Measurements from ENCODE around the gene EML5.

Gene EML5

DNA sequence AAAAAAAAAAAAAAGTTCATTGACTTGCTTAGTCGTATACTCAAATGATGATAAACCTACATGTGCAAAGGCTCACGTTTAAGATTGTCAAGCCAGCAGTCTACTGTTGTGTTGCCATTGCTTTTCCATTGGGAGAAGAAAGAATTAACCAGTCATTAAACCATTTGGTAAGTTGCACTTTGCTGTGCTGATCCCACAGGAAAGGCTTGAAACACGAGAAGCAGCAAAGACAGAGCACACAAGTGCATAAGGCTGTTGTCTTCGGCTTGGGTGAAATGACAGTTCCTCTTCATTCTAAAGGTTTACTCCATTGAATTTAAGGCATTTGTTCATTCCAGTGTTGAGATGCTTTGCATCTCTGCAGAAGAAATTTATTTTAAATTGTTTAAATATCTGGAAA, 179.8 kb downstream of the EML5 start:
- DNase-seq: no peak

GRCh38 chr14:88611878-88612277, 180.9 kb downstream of the EML5 start:
- no peak for DNase-seq

DNA sequence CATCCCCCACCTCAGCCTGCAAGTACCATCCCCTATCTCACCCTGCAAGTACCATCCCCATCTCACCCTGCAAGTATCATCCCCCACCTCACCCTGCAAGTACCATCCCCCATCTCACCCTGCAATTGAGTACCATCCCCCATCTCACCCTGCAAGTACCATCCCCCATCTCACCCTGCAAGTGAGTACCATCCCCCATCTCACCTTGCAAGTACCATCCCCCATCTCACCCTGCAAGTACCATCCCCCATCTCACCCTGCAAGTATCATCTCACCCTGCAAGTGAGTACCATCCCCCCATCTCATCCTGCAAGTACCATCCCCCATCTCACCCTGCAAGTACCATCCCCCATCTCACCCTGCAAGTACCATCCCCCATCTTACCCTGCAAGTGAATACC, 184.9 kb downstream of the EML5 start:
- DNase-seq: no peak

DNA sequence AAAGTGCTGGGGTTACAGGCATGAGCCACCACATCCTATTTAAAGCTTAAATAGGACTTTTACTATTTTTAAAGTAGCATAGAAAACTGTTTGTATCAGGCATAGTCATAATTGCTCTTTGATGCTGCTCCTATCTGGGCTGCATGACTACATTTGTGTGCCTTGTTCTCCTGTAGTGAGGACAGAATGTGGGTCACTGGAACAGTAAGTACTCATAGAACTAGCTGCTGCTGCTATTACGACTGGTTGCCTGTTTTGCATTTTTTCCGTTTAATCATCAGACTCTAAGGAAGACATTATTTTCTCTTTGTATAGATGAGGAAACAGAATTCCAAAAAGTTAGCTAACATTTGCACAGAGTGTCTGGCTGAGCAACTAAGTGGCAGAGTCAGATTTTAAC, 187.2 kb downstream of the EML5 start:
- no peak for DNase-seq

DNA sequence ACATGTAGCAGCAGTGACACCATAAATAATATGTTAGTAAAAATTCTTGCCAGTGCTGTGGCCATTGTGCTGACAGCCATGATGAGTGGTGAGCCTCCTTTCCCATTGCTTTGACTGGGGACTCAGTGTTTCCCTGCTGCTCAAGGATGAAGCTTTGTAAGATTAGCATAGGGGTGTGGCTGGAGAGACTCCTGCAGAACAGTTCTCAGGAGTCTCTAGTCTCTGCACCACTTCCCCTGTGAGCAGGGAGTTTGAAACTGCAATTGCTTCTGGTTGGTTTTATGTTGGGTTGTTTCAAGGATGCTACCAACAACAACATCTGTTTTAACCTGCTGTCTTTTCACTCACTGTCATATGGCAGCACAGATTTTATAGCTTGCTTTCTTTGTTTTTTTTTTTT, 188.5 kb downstream of the EML5 start:
- DNase-seq: no peak

DNA sequence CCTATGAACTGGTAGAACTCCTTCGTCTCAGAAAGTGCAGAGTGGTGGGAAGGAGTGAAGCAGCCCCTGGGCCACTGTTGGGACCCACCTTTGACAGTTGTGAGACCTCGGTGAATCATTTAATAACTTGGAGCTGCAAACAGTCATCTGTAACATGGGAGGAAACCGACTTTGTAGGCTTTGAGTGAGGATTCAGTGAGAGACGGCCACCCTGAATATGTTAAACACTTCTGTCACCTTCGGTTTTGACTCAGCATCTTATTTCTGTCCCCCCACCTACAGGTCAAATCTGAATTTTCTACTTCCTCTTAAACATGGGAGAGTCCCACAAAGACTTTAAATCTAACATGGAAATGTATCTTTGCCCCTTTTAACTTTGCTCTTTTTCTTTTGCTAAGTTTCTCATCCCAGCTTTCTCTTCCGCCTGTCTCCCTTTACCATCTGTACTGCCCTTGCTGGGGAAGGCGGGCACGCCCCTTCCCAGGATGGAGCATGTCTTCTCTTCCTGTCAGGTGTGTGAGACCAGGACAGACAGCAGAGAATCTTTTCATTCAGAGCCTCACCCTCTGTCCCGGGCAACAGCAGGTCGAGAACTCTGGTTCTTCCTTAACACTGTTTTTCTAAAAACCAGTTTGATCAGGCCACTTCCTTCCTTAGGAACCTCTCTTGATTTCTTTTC, 192.9 kb downstream of the EML5 start:
- peak in 1 of 5 donors; percentile 78 for DNase-seq

DNA sequence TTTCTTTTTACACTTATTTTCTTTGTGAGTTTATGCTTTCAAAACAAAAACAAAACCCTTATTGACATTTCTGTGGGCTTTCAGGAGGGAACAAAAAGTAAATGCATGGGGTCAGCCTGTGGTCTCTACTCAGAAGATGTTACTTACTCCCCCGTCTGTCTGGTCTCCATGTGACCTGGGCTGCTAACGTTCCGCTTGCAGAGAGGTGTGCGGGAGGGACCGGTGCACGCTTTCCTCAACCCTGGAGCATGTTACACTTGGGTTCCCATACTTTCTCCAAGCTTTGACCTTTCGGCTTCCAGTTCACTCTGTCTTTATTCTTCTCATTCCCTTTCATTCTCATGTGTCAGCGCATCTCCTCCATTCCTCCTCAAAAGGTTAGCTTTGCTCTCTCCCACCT, 193.4 kb downstream of the EML5 start:
- DNase-seq: no peak

GRCh38 chr14:88598097-88598675, 194.6 kb downstream of the EML5 start:
- no peak for DNase-seq

DNA sequence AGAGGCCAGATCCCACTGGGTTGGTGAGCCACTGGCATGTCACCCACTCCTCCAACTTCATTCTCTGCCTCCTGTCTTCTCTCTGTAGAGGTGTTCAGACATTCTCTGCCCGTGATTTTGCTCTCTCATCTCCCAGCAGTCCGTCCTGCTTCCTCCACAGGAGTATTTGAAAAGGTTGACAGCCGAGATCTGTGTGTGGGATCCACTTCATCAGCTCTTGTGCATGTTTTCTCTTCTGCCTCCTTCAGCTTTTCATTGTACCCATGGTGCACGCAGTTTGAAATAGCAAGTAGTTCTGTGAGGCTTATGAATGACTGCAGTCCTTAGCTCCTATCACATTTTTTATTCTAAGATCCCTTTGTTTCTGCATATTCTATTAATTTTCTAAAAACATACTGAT, 195.2 kb downstream of the EML5 start:
- no peak for DNase-seq

DNA sequence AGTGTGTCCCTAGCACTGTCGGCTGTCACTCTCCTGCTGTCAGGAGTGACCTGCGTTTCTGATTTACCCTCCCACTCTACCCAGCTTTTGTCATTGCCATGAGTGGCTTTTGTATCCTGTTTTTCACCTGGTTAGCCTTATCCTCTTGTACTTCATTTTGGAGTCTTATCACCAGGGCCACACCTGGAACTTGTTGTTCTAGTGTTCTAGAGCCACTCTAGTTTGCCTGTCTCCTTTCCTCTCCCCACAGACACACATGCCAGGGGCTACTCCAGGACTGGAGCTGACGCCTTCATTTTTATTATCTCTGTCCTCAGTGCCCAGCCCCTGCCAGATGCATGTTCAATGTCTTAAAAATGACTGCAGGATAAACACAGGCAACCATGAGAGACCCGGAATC, 195.7 kb downstream of the EML5 start:
- no peak for DNase-seq

DNA sequence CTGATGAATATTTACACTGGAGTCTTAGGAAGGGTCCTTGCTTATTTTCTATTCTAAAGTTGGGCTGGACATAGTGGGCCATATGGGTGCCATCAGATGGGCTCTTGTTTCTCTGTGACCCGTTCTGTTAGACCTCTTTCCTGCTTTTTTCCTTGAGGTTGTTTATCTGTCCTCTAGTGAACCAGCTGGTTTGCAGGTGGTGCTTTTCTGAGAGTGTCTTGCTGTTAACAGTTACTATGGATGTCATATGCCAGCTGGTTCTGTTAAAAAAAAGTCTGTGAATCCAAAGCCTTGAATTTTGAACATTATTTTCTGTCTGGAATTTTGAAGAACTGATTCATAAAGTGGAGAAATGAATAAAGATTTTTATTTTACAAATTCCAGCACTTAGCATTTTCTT, 200.7 kb downstream of the EML5 start:
- no peak for DNase-seq

DNA sequence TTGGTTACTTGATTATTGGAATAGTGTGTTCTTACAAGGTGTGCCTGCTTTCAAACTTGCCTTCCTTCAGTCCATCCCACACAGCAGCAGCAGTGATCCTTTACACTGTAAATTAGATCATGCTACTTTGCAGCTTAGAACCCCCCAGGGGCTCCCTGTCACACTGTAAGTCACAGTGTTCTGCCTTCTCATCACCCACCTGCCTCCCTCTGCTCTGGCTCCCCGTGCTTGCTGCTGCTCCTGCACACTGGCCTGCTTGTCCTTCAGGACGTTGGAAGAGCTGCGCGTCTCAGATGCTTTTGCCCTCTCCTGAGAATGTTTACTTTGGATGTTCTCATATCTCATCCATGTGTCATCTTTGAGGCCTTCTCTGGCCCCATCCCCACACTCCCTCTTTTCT, 202.6 kb downstream of the EML5 start:
- DNase-seq: no peak

- no peak for DNase-seq
Observed at GRCh38 chr14:88588081-88588480, 204.7 kb downstream of the EML5 start.

DNA sequence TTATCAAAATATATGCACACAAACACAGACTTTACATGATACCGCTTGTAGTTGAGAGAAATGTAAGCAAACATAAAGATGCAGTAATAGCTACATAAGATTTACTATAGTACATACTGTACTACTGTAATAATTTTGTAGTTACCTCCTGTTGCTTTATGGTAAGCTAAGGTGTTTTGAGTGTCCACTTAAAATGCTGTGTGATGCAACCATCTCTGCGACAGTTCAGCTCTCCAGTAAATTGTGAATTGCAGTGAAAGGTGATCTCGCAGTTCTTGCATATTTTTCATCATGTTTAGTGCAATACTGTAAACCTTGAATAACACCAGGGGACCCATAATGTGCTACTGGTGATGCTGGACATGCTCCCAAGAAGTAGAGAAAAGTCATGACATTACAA, 208.3 kb downstream of the EML5 start:
- no peak for DNase-seq

DNA sequence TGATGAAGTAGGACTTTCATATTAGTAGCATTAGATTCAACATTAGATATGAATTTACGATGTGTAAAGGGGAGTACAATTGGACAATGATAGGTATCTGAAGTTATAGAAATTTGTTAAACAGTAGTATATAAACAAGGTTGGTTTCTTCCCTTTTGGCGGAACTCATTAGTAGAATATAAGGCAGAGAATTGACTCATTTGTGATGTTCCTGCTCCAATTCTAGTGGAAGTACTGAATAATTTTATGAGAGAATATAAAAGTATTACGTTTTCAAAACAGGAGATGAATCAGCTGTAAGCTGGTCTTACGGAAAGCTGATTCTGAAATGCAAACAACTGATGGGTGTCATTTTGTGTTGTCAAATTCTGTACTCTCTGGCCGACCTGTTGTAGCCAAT, 216.5 kb downstream of the EML5 start:
- no peak for DNase-seq

DNA sequence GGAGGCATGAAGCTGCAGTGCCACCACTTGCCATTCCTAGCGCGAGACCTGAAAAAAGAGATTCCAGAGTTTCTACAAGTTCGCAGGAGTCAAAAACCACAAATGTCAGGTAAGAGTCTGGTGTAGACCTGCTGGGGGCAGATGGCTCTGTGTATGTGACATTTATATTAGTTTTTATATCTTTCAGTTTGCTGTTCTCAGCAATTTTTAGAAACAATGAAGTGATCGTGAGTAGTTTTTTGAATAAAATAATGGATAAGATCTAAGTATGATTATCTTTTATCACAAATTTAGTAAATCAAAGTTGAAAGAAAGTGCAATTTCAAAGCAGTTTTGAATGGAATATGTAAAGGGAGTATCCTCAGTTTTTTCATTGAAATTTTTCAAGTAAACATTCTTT, 220.6 kb downstream of the EML5 start:
- no peak for DNase-seq

DNA sequence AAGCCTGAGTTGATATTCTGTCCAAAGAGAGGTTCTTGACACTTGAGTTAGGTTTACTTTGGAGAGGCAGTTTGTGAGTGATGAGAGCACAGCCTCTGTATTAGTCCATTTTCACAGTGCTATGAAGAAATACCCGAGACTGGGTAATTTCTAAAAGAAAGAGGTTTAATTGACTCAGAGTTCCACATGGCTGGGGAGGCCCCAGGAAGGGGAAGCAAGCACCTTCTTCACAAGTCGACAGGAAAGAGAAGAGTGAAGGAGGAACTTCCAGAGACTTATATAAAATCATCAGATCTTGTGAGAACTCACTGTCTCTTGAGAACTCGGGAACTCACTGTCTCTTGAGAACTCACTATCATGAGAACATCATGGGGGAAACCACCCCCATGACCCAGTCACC, 224.6 kb downstream of the EML5 start:
- no peak for DNase-seq

GRCh38 chr14:88565427-88565826, 227.3 kb downstream of the EML5 start:
- no peak for DNase-seq

- DNase-seq: no peak
Observed at GRCh38 chr14:88563845-88564244, 228.9 kb downstream of the EML5 start.

GRCh38 chr14:88562831-88563686, 229.7 kb downstream of the EML5 start, which contains the start of gene ZC3H14:
Gene ZC3H14 (plus strand): TSS chr14:88563037. CDS start chr14:88563134, 97 bp downstream.
- DNase-seq: peak; percentile 73 to 89 (median 79)

DNA sequence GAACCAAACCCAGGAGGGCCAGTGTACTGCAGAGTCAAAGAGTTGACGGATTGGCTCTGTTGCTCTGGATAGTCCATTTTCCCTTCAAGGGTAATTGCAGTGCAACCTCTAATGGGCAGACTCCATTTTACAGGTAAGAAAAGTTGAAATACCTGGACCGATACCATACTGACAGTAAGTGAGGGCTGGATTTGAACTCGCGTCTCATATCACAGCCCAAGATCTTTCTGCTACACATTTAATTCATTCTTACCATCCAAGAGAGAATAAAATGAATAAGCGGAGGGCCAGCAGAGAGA, 230.3 kb downstream of the EML5 start:
- no peak for DNase-seq

Measured in T-helper 1 cell (primary cell).